OCI-LY3 (cell line): ENCODE results near the gene GPC3.

Experiments
- CTCF ChIP-seq: fragments of 200-600, 300-600 bp; sonication (generic); IDR thresholded peaks from 2 replicates; pipeline ENCODE4 v1.5.1; 2014; ENCODE audit warnings: antibody characterized with exemption, low read length, low read depth
- EZH2phosphoT487 ChIP-seq: fragments of 200-600 bp; shearing (Covaris generic); IDR thresholded peaks from 2 replicates; pipeline ENCODE4 v1.6.1; 2018; ENCODE audit warnings: antibody characterized with exemption, mixed run types, low read depth

DNA sequence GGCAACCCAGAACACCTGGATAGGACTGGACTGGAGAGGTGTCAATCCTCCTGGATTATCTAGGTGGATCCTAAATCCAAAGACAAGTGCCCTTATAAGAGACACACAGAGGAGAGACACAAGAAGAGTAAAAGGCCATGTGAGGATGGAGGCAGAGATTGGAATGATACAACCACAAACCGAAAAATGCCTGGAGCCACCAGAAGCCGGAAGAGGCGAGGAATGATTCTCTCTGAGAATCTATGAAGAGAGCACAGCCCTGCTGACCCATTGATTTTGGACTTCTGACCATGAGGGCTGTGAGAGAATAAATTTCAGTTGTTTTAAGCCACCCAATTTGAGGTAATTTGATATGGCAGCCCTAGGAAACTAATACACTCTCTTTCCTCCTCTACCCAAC is 20.1 kb downstream of the GPC3 start:
- TF ChIP-seq CTCF: no peak
- no peak for TF ChIP-seq EZH2phosphoT487
